Epithelial cell of esophagus (primary cell): Measurements from ENCODE around the gene SECTM1.
"Not testable (repeated sequence)": the region's sequence is repeated elsewhere in the genome, so short reads cannot be mapped to it uniquely, and the experiment has no call there.

Experiments used
- DNase-seq: peaks from one replicate; pipeline ENCODE4 v3.0.0; 2010; ENCODE audit warnings: low read depth
- H3K4me3 ChIP-seq: 2 replicates; pipeline ENCODE4 v1.5.1; 2011; ENCODE audit warnings: mild to moderate bottlenecking, low read length, control low read depth
- CTCF ChIP-seq: IDR thresholded peaks from 2 replicates; pipeline ENCODE4 v1.5.1; 2011; ENCODE audit warnings: low read depth, mild to moderate bottlenecking, low read length, control low read depth, inconsistent platforms; ENCODE audit not compliant: insufficient read depth; ENCODE audit errors: missing control alignments

Gene SECTM1

GRCh38 chr17:82376042-82376730 is 42.6 kb upstream of the SECTM1 start:
- no peak for TF ChIP-seq CTCF
- no peak overlapping the region for H3K4me3 ChIP-seq
- DNase-seq: no peak

GRCh38 chr17:82375359-82376041 is 41.9 kb upstream of the SECTM1 start:
- no peak overlapping the region for H3K4me3 ChIP-seq
- no peak for TF ChIP-seq CTCF
- no peak for DNase-seq

GRCh38 chr17:82374626-82375331 is 41.2 kb upstream of the SECTM1 start:
- no peak overlapping the region for H3K4me3 ChIP-seq
- DNase-seq: no peak
- no peak for TF ChIP-seq CTCF

GRCh38 chr17:82373731-82374625 is 40.4 kb upstream of the SECTM1 start:
- TF ChIP-seq CTCF: no peak
- H3K4me3 ChIP-seq: no peak overlapping the region
- no peak for DNase-seq

- not testable (repeated sequence) for DNase-seq, H3K4me3 ChIP-seq
These were observed 39.5 kb upstream of the SECTM1 start for GRCh38 chr17:82373072-82373452.

GRCh38 chr17:82372249-82373071 is 38.9 kb upstream of the SECTM1 start:
- no peak for DNase-seq
- H3K4me3 ChIP-seq: no peak overlapping the region
- TF ChIP-seq CTCF: no peak
